Measurements from ENCODE around the gene LONP2. TPM values are rescaled to one million over a fixed set of nuclear protein-coding genes. Genes with fewer than 3 reads are reported as not detected.
A peak's percentile ranks its signal among the peaks of the same experiment; 100 is the strongest.
"Not testable (repeated sequence)": the region's sequence is repeated elsewhere in the genome, so short reads cannot be mapped to it uniquely, and the experiment has no call there.

The LONP2 gene
- total and polyA plus RNA-seq, 9 of the 15 experiments (the other 6 are each of a cell fraction or from before 2014, with no cell fraction given), result 8.1 to 41.2 (median 25.6) TPM

DNA sequence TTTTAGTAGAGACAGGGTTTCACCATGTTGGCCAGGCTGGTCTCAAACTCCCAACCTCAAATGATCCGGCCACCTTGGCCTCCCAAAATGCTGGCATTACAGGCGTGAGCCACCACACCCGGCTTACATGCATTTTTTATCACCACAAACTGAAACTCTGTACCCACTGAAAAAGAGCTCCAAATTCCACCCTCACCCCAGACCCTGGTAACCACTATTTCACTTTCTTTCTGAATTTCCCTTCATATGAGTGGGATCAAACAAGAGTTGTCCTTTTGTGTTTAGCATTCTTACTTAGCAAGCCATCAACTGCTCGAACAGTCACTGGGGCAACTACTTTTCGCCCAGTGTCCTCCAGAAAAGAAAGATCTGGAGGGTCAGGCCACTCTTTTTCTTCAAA, 110.3 kb downstream of the LONP2 start:
- H3K79me2 ChIP-seq (ENCODE audit: control insufficient read depth, insufficient read depth, low read length), result peaks cover 28% of the 10 kb centered on the region; the same call in 2 of the 3 replicates
- in situ Hi-C loops (cut with MboI), result loop anchor here (5.0 kb wide), 2 partner anchors 173 to 278 kb away; no protein-coding TSS in a partner anchor

DNA sequence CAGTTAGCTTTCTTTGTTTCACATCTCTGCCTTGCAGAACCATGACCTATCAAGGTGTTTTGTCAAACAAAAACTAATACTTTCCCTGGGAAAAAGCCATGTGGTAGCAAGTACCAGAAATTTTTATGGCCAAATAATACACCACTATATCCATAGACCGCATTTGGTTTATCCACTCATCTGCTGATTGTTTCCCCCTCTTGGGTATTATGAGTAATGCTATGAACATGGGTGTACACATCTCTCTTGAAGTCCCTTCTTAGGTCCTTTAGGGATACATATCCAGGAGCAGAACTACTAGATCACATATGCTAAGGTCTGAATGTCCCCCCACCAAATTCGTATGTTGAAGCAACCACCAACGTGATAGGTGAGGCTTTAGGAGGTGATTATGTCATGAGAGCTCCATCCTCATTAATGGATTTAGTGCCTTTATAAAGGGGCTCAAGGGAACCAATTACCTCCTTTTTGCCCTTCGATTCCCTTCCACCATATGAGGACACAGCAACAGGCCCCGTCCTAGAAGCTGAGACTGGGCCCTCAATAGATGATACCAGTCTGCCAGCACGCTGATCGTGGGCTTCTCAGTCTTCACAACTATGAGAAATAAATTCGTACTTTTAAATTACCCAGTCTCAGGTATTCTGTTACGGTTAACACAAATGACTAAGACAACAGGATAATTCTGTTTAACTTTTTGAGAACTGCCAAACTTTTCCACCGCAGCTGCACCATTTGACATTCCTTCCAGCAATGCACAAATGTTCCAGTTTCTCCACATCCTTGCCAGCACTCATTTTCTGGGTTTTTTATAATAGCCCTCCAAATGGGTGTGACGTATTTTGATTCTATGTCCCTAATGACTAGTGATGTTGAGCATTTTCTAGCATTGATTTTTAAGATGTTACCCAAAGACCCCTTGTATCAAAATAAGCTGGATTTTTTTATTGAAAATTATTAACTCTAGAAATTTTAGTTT, 111.1 kb downstream of the LONP2 start:
- DNase-seq (ENCODE audit: extremely low read depth in 1 of 4, low spot score in 3 of 4) (peak in 1 of 4 experiments; percentile 16), FAIRE-seq (no peak), ATAC-seq (no peak)
- in situ Hi-C loops (cut with MboI), result loop anchor here (5.0 kb wide), 2 partner anchors 172 to 277 kb away; no protein-coding TSS in a partner anchor
- Histone ChIP-seq H3K27me3 (ENCODE audit: control insufficient read depth in 2 of 2, insufficient read depth in 2 of 2, low read length in 2 of 2) (no peaks in the 10 kb centered on the region), H3K27ac (ENCODE audit: extremely low read depth, low read depth, low read length) (no peak overlapping the region), H2AFZ (ENCODE audit: low read depth, low read length) (no peak overlapping the region), H3K79me2 (ENCODE audit: control insufficient read depth, insufficient read depth, low read length) (peaks cover 34% of the 10 kb centered on the region), H3K4me1 (replicated peaks in 1 of 2; ENCODE audit: control insufficient read depth in 2 of 2, insufficient read depth in 2 of 2, low read length in 2 of 2) (no peaks in the 10 kb centered on the region; a peak in 1 of 5 replicates), H4K20me1 (replicated peaks; ENCODE audit: control insufficient read depth, insufficient read depth, low read length) (no peaks in the 10 kb centered on the region), H3K9me1 (ENCODE audit: control insufficient read depth, insufficient read depth, low read length) (no peaks in the 10 kb centered on the region), H3K4me2 (ENCODE audit: insufficient read depth, low read length) (no peak overlapping the region), H3K36me3 (ENCODE audit: control insufficient read depth, insufficient read depth, low read length) (peaks cover 65% of the 10 kb centered on the region), H3K4me3 (no peak overlapping the region), H3K9me3 (replicated peaks; ENCODE audit: control insufficient read depth, insufficient read depth, low read depth, low read length) (no peaks in the 10 kb centered on the region), H3K9ac (ENCODE audit: insufficient read depth in 1 of 2, low read depth in 2 of 2, low read length in 2 of 2) (no peak overlapping the region)
- POLR2A ChIA-PET, result interaction anchor here (0.7 to 3.7 kb wide), 4 partner anchors 9 to 269 kb away, joined by 3 to 28 read pairs (median 3); no protein-coding TSS in a partner anchor
- CTCF ChIA-PET (ENCODE audit: low intra/inter-chr PET ratio), result interaction anchor here (2.4 kb wide), 1 partner anchor 80 kb away, joined by 14 read pairs; no protein-coding TSS in a partner anchor
- 0 out of 2 replicates have a peak, but pooled peaks have one; percentile 26 for TF ChIP-seq POLR2A (conservative IDR thresholded peaks at IDR 0.05)
- TF ChIP-seq, protein P1, sequence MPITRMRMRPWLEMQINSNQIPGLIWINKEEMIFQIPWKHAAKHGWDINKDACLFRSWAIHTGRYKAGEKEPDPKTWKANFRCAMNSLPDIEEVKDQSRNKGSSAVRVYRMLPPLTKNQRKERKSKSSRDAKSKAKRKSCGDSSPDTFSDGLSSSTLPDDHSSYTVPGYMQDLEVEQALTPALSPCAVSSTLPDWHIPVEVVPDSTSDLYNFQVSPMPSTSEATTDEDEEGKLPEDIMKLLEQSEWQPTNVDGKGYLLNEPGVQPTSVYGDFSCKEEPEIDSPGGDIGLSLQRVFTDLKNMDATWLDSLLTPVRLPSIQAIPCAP (CRISPR knock-in tag; IDR thresholded peaks at IDR 0.05; ENCODE audit: borderline replicate concordance), result no peak
- WGBS (ENCODE audit: insufficient coverage, low coverage, missing lambda C conversion rate), result 92% methylated on average over 11 of the region's 11 CpGs
- no TSS peak for BruUV-seq (replicated peaks)
- intact Hi-C loops (cut with micrococcal nuclease), result loop anchor here (5.0 kb wide), 1 partner anchor 82 kb away; no protein-coding TSS in a partner anchor

More for the DNA sequence above, 110.3 kb downstream of the LONP2 start:
- ATAC-seq; H4K20me1 ChIP-seq (replicated peaks; ENCODE audit: control insufficient read depth, insufficient read depth, low read length); BruUV-seq (replicated peaks); H3K4me3 ChIP-seq; H3K27ac ChIP-seq (ENCODE audit: extremely low read depth, low read depth, low read length); H3K9me1 ChIP-seq (ENCODE audit: control insufficient read depth, insufficient read depth, low read length); H3K27me3 ChIP-seq (ENCODE audit: control insufficient read depth in 2 of 2, insufficient read depth in 2 of 2, low read length in 2 of 2); H3K4me1 ChIP-seq (replicated peaks in 1 of 2; ENCODE audit: control insufficient read depth in 2 of 2, insufficient read depth in 2 of 2, low read length in 2 of 2); FAIRE-seq; H3K9ac ChIP-seq (ENCODE audit: insufficient read depth in 1 of 2, low read depth in 2 of 2, low read length in 2 of 2); H2AFZ ChIP-seq (ENCODE audit: low read depth, low read length); H3K9me3 ChIP-seq (replicated peaks; ENCODE audit: control insufficient read depth, insufficient read depth, low read depth, low read length); H3K4me2 ChIP-seq (ENCODE audit: insufficient read depth, low read length); DNase-seq (ENCODE audit: extremely low read depth in 1 of 4, low spot score in 3 of 4): not testable (repeated sequence)
- intact Hi-C loops (cut with micrococcal nuclease), result loop anchor here (5.0 kb wide), 1 partner anchor 83 kb away; no protein-coding TSS in a partner anchor
- ChIA-PET CTCF (ENCODE audit: low intra/inter-chr PET ratio) (interaction anchor here (0.6 to 2.4 kb wide), 4 partner anchors 81 to 275 kb away, joined by 3 to 14 read pairs (median 4); no protein-coding TSS in a partner anchor), POLR2A (interaction anchor here (0.7 to 3.7 kb wide), 3 partner anchors 8 to 25 kb away, joined by 3 to 28 read pairs (median 3); no protein-coding TSS in a partner anchor)
- WGBS (ENCODE audit: insufficient coverage, low coverage, missing lambda C conversion rate), result 92% methylated on average over 5 of the region's 5 CpGs
- H3K36me3 ChIP-seq (ENCODE audit: control insufficient read depth, insufficient read depth, low read length), result peaks cover 68% of the 10 kb centered on the region
- TF ChIP-seq SUPT5H (IDR thresholded peaks at IDR 0.05), result peak; percentile 33; the same call in 1 of the 2 replicates
- TF ChIP-seq POLR2A (conservative IDR thresholded peaks at IDR 0.05), result 0 out of 2 replicates have a peak, but pooled peaks have one; percentile 41
